HepG2 (cell line): Measurements from ENCODE around the gene GSTM4. TPM values are rescaled to one million over a fixed set of nuclear protein-coding genes. Genes with fewer than 3 reads are reported as not detected.

ENCODE experiments used
- AHR ChIP-seq: IDR thresholded peaks from 2 replicates; pipeline ENCODE4 v1.6.1; 2018; ENCODE audit warnings: missing genetic modification reagents, missing compliant biosample characterization
- ATF3 ChIP-seq: sonication (generic); formaldehyde crosslinking; IDR thresholded peaks from 2 replicates; pipeline ENCODE4 v1.4.0; 2020; ENCODE audit warnings: missing genetic modification reagents
- BCL6 ChIP-seq: IDR thresholded peaks from 2 replicates; pipeline ENCODE4 v1.6.1; 2016; ENCODE audit warnings: missing genetic modification reagents, missing compliant biosample characterization
- IRF9 ChIP-seq: sonication (generic); formaldehyde crosslinking; IDR thresholded peaks from 2 replicates; pipeline ENCODE4 v1.8.0; 2022; ENCODE audit warnings: missing genetic modification reagents, mild to moderate bottlenecking, borderline replicate concordance
- IRX3 ChIP-seq: sonication (generic); formaldehyde crosslinking; IDR thresholded peaks from 2 replicates; pipeline ENCODE4 v1.8.1; 2023; ENCODE audit warnings: mild to moderate bottlenecking, low read depth, missing genetic modification reagents, borderline replicate concordance
- MTA3 ChIP-seq: sonication (generic); formaldehyde crosslinking; IDR thresholded peaks from 2 replicates; pipeline ENCODE4 v1.4.0; 2020; ENCODE audit warnings: missing genetic modification reagents
- MTF1 ChIP-seq: sonication (generic); formaldehyde crosslinking; IDR thresholded peaks from 2 replicates; pipeline ENCODE4 v1.5.0; 2020; ENCODE audit warnings: missing genetic modification reagents
- SETDB1 ChIP-seq: sonication (generic); formaldehyde crosslinking; IDR thresholded peaks from 2 replicates; pipeline ENCODE4 v1.5.1; 2020; ENCODE audit warnings: missing genetic modification reagents, mild to moderate bottlenecking, borderline replicate concordance
- SIX1 ChIP-seq: sonication (generic); formaldehyde crosslinking; IDR thresholded peaks from 2 replicates; pipeline ENCODE4 v1.4.0; 2020; ENCODE audit warnings: missing genetic modification reagents, borderline replicate concordance
- SKIL ChIP-seq: sonication (generic); formaldehyde crosslinking; IDR thresholded peaks from 2 replicates; pipeline ENCODE4 v1.8.0; 2022; ENCODE audit warnings: missing genetic modification reagents, mild to moderate bottlenecking, moderate library complexity, borderline replicate concordance
- SMC3 ChIP-seq: IDR thresholded peaks from 2 replicates; pipeline ENCODE4 v1.6.1; 2011; ENCODE audit warnings: low read length, improper control_type of control experiment
- SOX6 ChIP-seq, 2 experiments: fragments of 450-650 bp in 1 of 2; sonication (generic) in 1 of 2; formaldehyde crosslinking in 1 of 2; IDR thresholded peaks; 2 replicates each; pipeline versions ENCODE4 v1.4.0 to v1.6.1; 2017 to 2020; ENCODE audit warnings: antibody characterized with exemption in 1 of 2, mild to moderate bottlenecking in 1 of 2, missing genetic modification reagents in 1 of 2
- ZC3H4 ChIP-seq: sonication (generic); formaldehyde crosslinking; IDR thresholded peaks from 2 replicates; pipeline ENCODE4 v1.4.0; 2020; ENCODE audit warnings: missing genetic modification reagents, borderline replicate concordance
- ZNF253 ChIP-seq: sonication (generic); formaldehyde crosslinking; IDR thresholded peaks from 2 replicates; pipeline ENCODE4 v1.8.0; 2022; ENCODE audit warnings: mild to moderate bottlenecking, missing genetic modification reagents, borderline replicate concordance
- ZNF501 ChIP-seq: sonication (generic); formaldehyde crosslinking; IDR thresholded peaks from 2 replicates; pipeline ENCODE4 v1.5.1; 2020; ENCODE audit warnings: mild to moderate bottlenecking, moderate library complexity, missing genetic modification reagents
- ZNF572 ChIP-seq: sonication (generic); formaldehyde crosslinking; IDR thresholded peaks from 2 replicates; pipeline ENCODE4 v1.5.1; 2020; ENCODE audit warnings: mild to moderate bottlenecking, missing genetic modification reagents
- ZNF580 ChIP-seq: IDR thresholded peaks from 2 replicates; pipeline ENCODE4 v1.6.1; 2016; ENCODE audit warnings: low read depth, borderline replicate concordance
- ZNF609 ChIP-seq: sonication (generic); formaldehyde crosslinking; IDR thresholded peaks from 2 replicates; pipeline ENCODE4 v1.4.0; 2020; ENCODE audit warnings: mild to moderate bottlenecking, missing genetic modification reagents, borderline replicate concordance
- ZNF614 ChIP-seq: IDR thresholded peaks from 2 replicates; pipeline ENCODE4 v1.6.1; 2018; ENCODE audit warnings: missing biosample characterization, missing genetic modification reagents, inconsistent platforms, borderline replicate concordance
- ZZZ3 ChIP-seq: sonication (generic); formaldehyde crosslinking; IDR thresholded peaks from 2 replicates; pipeline ENCODE4 v1.4.0; 2020; ENCODE audit warnings: missing genetic modification reagents, mild to moderate bottlenecking, borderline replicate concordance
- polyA plus RNA-seq, 8 experiments: library from polyadenylated mRNA; depleted of rRNA in 3 of 8; stranded (reverse) in 7 of 8; unstranded in 1 of 8; fragments of >200 nt; fragmentation: Illumina TruSeq in 4 of 8; extraction: Trizol in 4 of 8; gene quantifications; 2 replicates each; pipeline versions ENCODE4 v1.2.1 to v1.2.3, GENCODE V29; 2011 to 2016; ENCODE audit warnings: low read depth in 4 of 8, missing spikeins in 1 of 8, mixed read lengths in 1 of 8; ENCODE audit not compliant: insufficient read depth in 1 of 8
- total RNA-seq, 5 experiments: library from RNA; depleted of rRNA; stranded (reverse); fragments of >200 nt; fragmentation: Illumina TruSeq; extraction: Trizol; gene quantifications; 2 replicates each; pipeline ENCODE4 v1.2.3, GENCODE V29; 2016; ENCODE audit warnings: low read depth in 1 of 5

GSTM4 gene
- total and polyA plus RNA-seq, 2 of the 13 experiments (the other 11 are each of a cell fraction or from before 2014, with no cell fraction given), result 25.3 to 40.8 TPM

GRCh38 chr1:109618661-109619575 lies 37.0 kb upstream of the GSTM4 start (continued):
- TF ChIP-seq ZNF501 (CRISPR knock-in tag) (no peak), SMC3 (no peak), IRX3 (CRISPR knock-in tag) (no peak), ZC3H4 (CRISPR knock-in tag) (no peak), IRF9 (CRISPR knock-in tag) (no peak), ZZZ3 (CRISPR knock-in tag) (0 out of 2 replicates have a peak, but pooled peaks have one; percentile 19), MTF1 (CRISPR knock-in tag) (no peak), ZNF253 (no peak), ZNF614 (0 out of 2 replicates have a peak, but pooled peaks have one; percentile 11), SIX1 (CRISPR knock-in tag) (0 out of 2 replicates have a peak, but pooled peaks have one; percentile 56), SETDB1 (CRISPR knock-in tag) (no peak), SKIL (CRISPR knock-in tag) (no peak), ATF3 (CRISPR knock-in tag) (no peak), MTA3 (CRISPR knock-in tag) (no peak), ZNF572 (CRISPR knock-in tag) (no peak), ZNF580 (no peak), AHR (no peak), SOX6 (IDR thresholded peaks at IDR 0.05) (no peak), SOX6 (CRISPR knock-in tag; IDR thresholded peaks at IDR 0.05) (peak; percentile 85), ZNF609 (CRISPR knock-in tag) (peak; percentile 78; the same call in 1 of the 2 replicates), BCL6 (CRISPR knock-in tag) (peak; percentile 70)
